ENCODE measurements around the gene C16orf74.

- TF ChIP-seq CTCF (IDR thresholded peaks at IDR 0.05) (no peak), POLR2A (IDR thresholded peaks at IDR 0.05) (no peak), POLR2AphosphoS5 (IDR thresholded peaks at IDR 0.05) (no peak), EP300 (IDR thresholded peaks at IDR 0.05) (no peak)
Measured at GRCh38 chr16:85767531-85767930, 16.6 kb upstream of the C16orf74 start.
